Naive B cell (primary cell): Measurements from ENCODE around the gene CDRT4. TPM values are rescaled to one million over a fixed set of nuclear protein-coding genes. Genes with fewer than 3 reads are reported as not detected.

Experiments used
- polyA plus RNA-seq, 6 donors: library from polyadenylated mRNA; unstranded; fragments of 300-500 nt; fragmentation: Illumina TruSeq; gene quantifications; one replicate each; pipeline ENCODE4 v1.2.3, GENCODE V29; 2021; ENCODE audit warnings: low read depth in 6 of 6

CDRT4 gene
- polyA plus RNA-seq, 6 donors from 2014 or later = 0.37 to 1.7 TPM; not detected in 4

Other genes with a start within 250 kb of the CDRT4 start
- not detected for gene PMP22, start 202.3 kb downstream of the CDRT4 start, polyA plus RNA-seq
- gene TEKT3, start 126.0 kb downstream of the CDRT4 start, polyA plus RNA-seq = not detected
- gene TVP23C, start 95.9 kb upstream of the CDRT4 start, polyA plus RNA-seq = 1 to 10 TPM; 3.3 to 6.2 (median 5.3) TPM
- gene FBXW10B, start 152.1 kb upstream of the CDRT4 start, polyA plus RNA-seq = not detected
- gene TRIM16, start 216.7 kb upstream of the CDRT4 start, polyA plus RNA-seq = 1 to 10 TPM in 5 of 6 donors, not detected in 1; 2.0 to 6.7 (median 4.3) TPM
- 10 to 100 TPM in 5 of 6 donors, 1 to 10 TPM in 1; 9.6 to 17.0 (median 14.5) TPM for gene ZNF286A, start 232.1 kb upstream of the CDRT4 start, polyA plus RNA-seq